Measurements from ENCODE around the gene SYCP2. TPM values are rescaled to one million over a fixed set of nuclear protein-coding genes. Genes with fewer than 3 reads are reported as not detected.

SYCP2 gene
- polyA plus RNA-seq (2013, experiment 1 of 2) = 0.18 TPM
- 0.35 TPM for polyA plus RNA-seq (2013, experiment 2 of 2)

- Histone ChIP-seq H3K4ac (ENCODE audit: low read depth, low read length) (peak within 1 kb of the TSS; percentile 46), H3K4me3 (ENCODE audit: low read length) (no peak within 1 kb of the TSS), H3K4me1 (ENCODE audit: control insufficient read depth, low read depth, low read length) (no peaks in the 10 kb centered on the region), H3K79me1 (ENCODE audit: low read length) (no peaks in the 10 kb centered on the region), H2AK5ac (ENCODE audit: low read length) (no peak within 1 kb of the TSS), H2BK5ac (ENCODE audit: low read length) (no peak within 1 kb of the TSS), H4K5ac (ENCODE audit: low read length) (no peak within 1 kb of the TSS), H3K23ac (ENCODE audit: low read length) (no peak within 1 kb of the TSS), H2BK15ac (replicated peaks; ENCODE audit: low read depth) (no peak within 1 kb of the TSS), H3K56ac (ENCODE audit: low read length) (peak within 1 kb of the TSS; percentile 84), H3K27ac (ENCODE audit: low read depth, low read length) (no peak within 1 kb of the TSS), H3K36me3 (ENCODE audit: control insufficient read depth, insufficient read depth, low read length) (no peaks in the 10 kb centered on the region), H4K8ac (ENCODE audit: low read depth, low read length) (no peak within 1 kb of the TSS), H2BK120ac (ENCODE audit: low read depth, low read length) (no peak within 1 kb of the TSS), H3K27me3 (ENCODE audit: insufficient read depth, low read length, poor library complexity) (no peaks in the 10 kb centered on the region), H3K79me2 (ENCODE audit: control insufficient read depth, insufficient read depth, low read length) (no peaks in the 10 kb centered on the region), H3K4me2 (ENCODE audit: low read length) (peak within 1 kb of the TSS; percentile 77), H3K18ac (ENCODE audit: low read length) (no peak within 1 kb of the TSS), H3K9ac (ENCODE audit: low read length) (peak within 1 kb of the TSS; percentile 61)
- no CpG with 5 or more reads among the region's 65 CpGs for WGBS (ENCODE audit: extremely low coverage, insufficient coverage, low lambda C conversion rate)
- DNase-seq = no peak
Observed at GRCh38 chr20:59933296-59933848, at the start of gene SYCP2. SYCP2 (minus strand) TSS chr20:59933637; CDS start chr20:59922413, 11,224 bp downstream.

GRCh38 chr20:59983076-59983475, 49.6 kb upstream of the SYCP2 start:
- Histone ChIP-seq H3K4me2 (ENCODE audit: low read length) (no peak overlapping the region), H2BK15ac (replicated peaks; ENCODE audit: low read depth) (no peak overlapping the region), H3K79me1 (ENCODE audit: low read length) (no peaks in the 10 kb centered on the region), H3K4ac (ENCODE audit: low read depth, low read length) (no peak overlapping the region), H3K79me2 (ENCODE audit: control insufficient read depth, insufficient read depth, low read length) (no peaks in the 10 kb centered on the region), H3K4me3 (ENCODE audit: low read length) (no peak overlapping the region), H3K18ac (ENCODE audit: low read length) (no peak overlapping the region), H3K23ac (ENCODE audit: low read length) (no peak overlapping the region), H3K4me1 (ENCODE audit: control insufficient read depth, low read depth, low read length) (peaks cover 2% of the 10 kb centered on the region), H3K9ac (ENCODE audit: low read length) (no peak overlapping the region), H4K8ac (ENCODE audit: low read depth, low read length) (no peak overlapping the region), H3K27ac (ENCODE audit: low read depth, low read length) (no peak overlapping the region), H2AK5ac (ENCODE audit: low read length) (no peak overlapping the region), H2BK5ac (ENCODE audit: low read length) (no peak overlapping the region), H3K36me3 (ENCODE audit: control insufficient read depth, insufficient read depth, low read length) (no peaks in the 10 kb centered on the region), H2BK120ac (ENCODE audit: low read depth, low read length) (no peak overlapping the region), H3K27me3 (ENCODE audit: insufficient read depth, low read length, poor library complexity) (no peaks in the 10 kb centered on the region), H4K5ac (ENCODE audit: low read length) (no peak overlapping the region), H3K56ac (ENCODE audit: low read length) (no peak overlapping the region)
- no peak for DNase-seq
- WGBS (ENCODE audit: extremely low coverage, insufficient coverage, low lambda C conversion rate) = no CpG with 5 or more reads among the region's 9 CpGs

- Histone ChIP-seq H3K56ac (ENCODE audit: low read length) (no peak overlapping the region), H3K27ac (ENCODE audit: low read depth, low read length) (no peak overlapping the region), H3K79me1 (ENCODE audit: low read length) (no peaks in the 10 kb centered on the region), H2BK5ac (ENCODE audit: low read length) (no peak overlapping the region), H2AK5ac (ENCODE audit: low read length) (no peak overlapping the region), H3K9ac (ENCODE audit: low read length) (no peak overlapping the region), H3K4me2 (ENCODE audit: low read length) (no peak overlapping the region), H2BK15ac (replicated peaks; ENCODE audit: low read depth) (no peak overlapping the region), H2BK120ac (ENCODE audit: low read depth, low read length) (no peak overlapping the region), H3K18ac (ENCODE audit: low read length) (no peak overlapping the region), H4K5ac (ENCODE audit: low read length) (no peak overlapping the region), H4K8ac (ENCODE audit: low read depth, low read length) (no peak overlapping the region), H3K4me1 (ENCODE audit: control insufficient read depth, low read depth, low read length) (no peaks in the 10 kb centered on the region), H3K4ac (ENCODE audit: low read depth, low read length) (no peak overlapping the region), H3K79me2 (ENCODE audit: control insufficient read depth, insufficient read depth, low read length) (no peaks in the 10 kb centered on the region), H3K4me3 (ENCODE audit: low read length) (no peak overlapping the region), H3K36me3 (ENCODE audit: control insufficient read depth, insufficient read depth, low read length) (no peaks in the 10 kb centered on the region), H3K23ac (ENCODE audit: low read length) (no peak overlapping the region), H3K27me3 (ENCODE audit: insufficient read depth, low read length, poor library complexity) (no peaks in the 10 kb centered on the region)
- no peak for DNase-seq
- WGBS (ENCODE audit: extremely low coverage, insufficient coverage, low lambda C conversion rate) = no CpG with 5 or more reads among the region's 9 CpGs
Observed at GRCh38 chr20:59977086-59977485, 43.6 kb upstream of the SYCP2 start.

GRCh38 chr20:59976156-59976782, 42.8 kb upstream of the SYCP2 start:
- no CpG with 5 or more reads among the region's 6 CpGs for WGBS (ENCODE audit: extremely low coverage, insufficient coverage, low lambda C conversion rate)
- no peaks in the 10 kb centered on the region for H3K4me1 ChIP-seq (ENCODE audit: control insufficient read depth, low read depth, low read length)
- no peak overlapping the region for H2BK5ac ChIP-seq (ENCODE audit: low read length)
- H4K8ac ChIP-seq (ENCODE audit: low read depth, low read length) = no peak overlapping the region
- H3K18ac ChIP-seq (ENCODE audit: low read length) = no peak overlapping the region
- H2BK120ac ChIP-seq (ENCODE audit: low read depth, low read length) = no peak overlapping the region
- no peak overlapping the region for H4K5ac ChIP-seq (ENCODE audit: low read length)
- no peak overlapping the region for H3K4me3 ChIP-seq (ENCODE audit: low read length)
- no peak overlapping the region for H2BK15ac ChIP-seq (replicated peaks; ENCODE audit: low read depth)
- H3K56ac ChIP-seq (ENCODE audit: low read length) = no peak overlapping the region
- H3K9ac ChIP-seq (ENCODE audit: low read length) = no peak overlapping the region
- H3K4me2 ChIP-seq (ENCODE audit: low read length) = no peak overlapping the region
- no peaks in the 10 kb centered on the region for H3K27me3 ChIP-seq (ENCODE audit: insufficient read depth, low read length, poor library complexity)
- DNase-seq = no peak
- H3K4ac ChIP-seq (ENCODE audit: low read depth, low read length) = no peak overlapping the region
- no peak overlapping the region for H3K27ac ChIP-seq (ENCODE audit: low read depth, low read length)
- no peak overlapping the region for H3K23ac ChIP-seq (ENCODE audit: low read length)
- no peak overlapping the region for H2AK5ac ChIP-seq (ENCODE audit: low read length)
- H3K79me1 ChIP-seq (ENCODE audit: low read length) = no peaks in the 10 kb centered on the region
- H3K79me2 ChIP-seq (ENCODE audit: control insufficient read depth, insufficient read depth, low read length) = no peaks in the 10 kb centered on the region
- H3K36me3 ChIP-seq (ENCODE audit: control insufficient read depth, insufficient read depth, low read length) = no peaks in the 10 kb centered on the region

- H3K79me1 ChIP-seq (ENCODE audit: low read length) = no peaks in the 10 kb centered on the region
- no peak for DNase-seq
- H3K4me3 ChIP-seq (ENCODE audit: low read length) = no peak overlapping the region
- no peak overlapping the region for H3K4ac ChIP-seq (ENCODE audit: low read depth, low read length)
- H3K79me2 ChIP-seq (ENCODE audit: control insufficient read depth, insufficient read depth, low read length) = no peaks in the 10 kb centered on the region
- H3K18ac ChIP-seq (ENCODE audit: low read length) = no peak overlapping the region
- H3K27ac ChIP-seq (ENCODE audit: low read depth, low read length) = no peak overlapping the region
- H2BK15ac ChIP-seq (replicated peaks; ENCODE audit: low read depth) = no peak overlapping the region
- no peak overlapping the region for H3K23ac ChIP-seq (ENCODE audit: low read length)
- H3K4me2 ChIP-seq (ENCODE audit: low read length) = no peak overlapping the region
- no peak overlapping the region for H2AK5ac ChIP-seq (ENCODE audit: low read length)
- no peak overlapping the region for H3K9ac ChIP-seq (ENCODE audit: low read length)
- H2BK120ac ChIP-seq (ENCODE audit: low read depth, low read length) = no peak overlapping the region
- no peaks in the 10 kb centered on the region for H3K36me3 ChIP-seq (ENCODE audit: control insufficient read depth, insufficient read depth, low read length)
- whole genome bisulfite sequencing (ENCODE audit: extremely low coverage, insufficient coverage, low lambda C conversion rate) = no CpG with 5 or more reads among the region's 12 CpGs
- no peak overlapping the region for H2BK5ac ChIP-seq (ENCODE audit: low read length)
- no peaks in the 10 kb centered on the region for H3K27me3 ChIP-seq (ENCODE audit: insufficient read depth, low read length, poor library complexity)
- H3K4me1 ChIP-seq (ENCODE audit: control insufficient read depth, low read depth, low read length) = no peaks in the 10 kb centered on the region
- no peak overlapping the region for H4K8ac ChIP-seq (ENCODE audit: low read depth, low read length)
- no peak overlapping the region for H3K56ac ChIP-seq (ENCODE audit: low read length)
- H4K5ac ChIP-seq (ENCODE audit: low read length) = no peak overlapping the region
Observed at GRCh38 chr20:59972037-59972801, 38.8 kb upstream of the SYCP2 start.
